ENCODE data around the gene NHEJ1. TPM values are rescaled to one million over a fixed set of nuclear protein-coding genes. Genes with fewer than 3 reads are reported as not detected.

The NHEJ1 gene
- total and polyA plus RNA-seq, 2 of the 13 experiments (the other 11 are each of a cell fraction or from before 2014, with no cell fraction given): 30.0 to 30.7 TPM

DNA sequence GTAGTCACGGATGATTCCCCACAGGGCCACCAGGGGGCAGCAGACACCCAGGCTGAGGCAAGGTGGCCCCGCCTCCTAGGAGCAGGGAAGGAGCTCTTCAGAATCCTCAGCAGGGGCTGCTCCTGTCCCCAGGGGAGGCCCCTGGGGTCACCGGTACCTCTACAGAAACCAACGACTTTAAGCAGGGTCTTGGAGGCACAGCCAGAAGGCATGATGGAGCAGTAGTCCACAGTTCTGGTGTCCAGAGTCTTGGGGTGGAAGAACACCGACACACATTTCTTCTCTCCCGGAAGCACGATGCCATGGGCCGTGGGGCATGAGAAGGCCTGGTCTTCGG, 130.8 kb downstream of the NHEJ1 start (continued):
- no peak for TF ChIP-seq SMARCC2 (IDR thresholded peaks at IDR 0.05)
- no peak for TF ChIP-seq GPBP1L1 (CRISPR knock-in tag; IDR thresholded peaks at IDR 0.05)
- no peak for TF ChIP-seq ZNF205 (CRISPR knock-in tag; IDR thresholded peaks at IDR 0.05)
- TF ChIP-seq ZNF274 (CRISPR knock-in tag; IDR thresholded peaks at IDR 0.05): peak; percentile 62; the same call in 1 of the 2 replicates
- TF ChIP-seq CHCHD3 (CRISPR knock-in tag; IDR thresholded peaks at IDR 0.05): no peak
- TF ChIP-seq, protein P1, sequence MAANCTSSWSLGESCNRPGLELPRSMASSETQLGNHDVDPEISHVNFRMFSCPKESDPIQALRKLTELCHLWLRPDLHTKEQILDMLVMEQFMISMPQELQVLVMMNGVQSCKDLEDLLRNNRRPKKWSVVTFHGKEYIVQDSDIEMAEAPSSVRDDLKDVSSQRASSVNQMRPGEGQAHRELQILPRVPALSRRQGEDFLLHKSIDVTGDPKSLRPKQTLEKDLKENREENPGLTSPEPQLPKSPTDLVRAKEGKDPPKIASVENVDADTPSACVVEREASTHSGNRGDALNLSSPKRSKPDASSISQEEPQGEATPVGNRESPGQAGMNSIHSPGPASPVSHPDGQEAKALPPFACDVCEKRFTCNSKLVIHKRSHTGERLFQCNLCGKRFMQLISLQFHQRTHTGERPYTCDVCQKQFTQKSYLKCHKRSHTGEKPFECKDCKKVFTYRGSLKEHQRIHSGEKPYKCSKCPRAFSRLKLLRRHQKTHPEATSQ (CRISPR knock-in tag; IDR thresholded peaks at IDR 0.05; ENCODE audit: borderline replicate concordance): no peak
- TF ChIP-seq, protein P2, sequence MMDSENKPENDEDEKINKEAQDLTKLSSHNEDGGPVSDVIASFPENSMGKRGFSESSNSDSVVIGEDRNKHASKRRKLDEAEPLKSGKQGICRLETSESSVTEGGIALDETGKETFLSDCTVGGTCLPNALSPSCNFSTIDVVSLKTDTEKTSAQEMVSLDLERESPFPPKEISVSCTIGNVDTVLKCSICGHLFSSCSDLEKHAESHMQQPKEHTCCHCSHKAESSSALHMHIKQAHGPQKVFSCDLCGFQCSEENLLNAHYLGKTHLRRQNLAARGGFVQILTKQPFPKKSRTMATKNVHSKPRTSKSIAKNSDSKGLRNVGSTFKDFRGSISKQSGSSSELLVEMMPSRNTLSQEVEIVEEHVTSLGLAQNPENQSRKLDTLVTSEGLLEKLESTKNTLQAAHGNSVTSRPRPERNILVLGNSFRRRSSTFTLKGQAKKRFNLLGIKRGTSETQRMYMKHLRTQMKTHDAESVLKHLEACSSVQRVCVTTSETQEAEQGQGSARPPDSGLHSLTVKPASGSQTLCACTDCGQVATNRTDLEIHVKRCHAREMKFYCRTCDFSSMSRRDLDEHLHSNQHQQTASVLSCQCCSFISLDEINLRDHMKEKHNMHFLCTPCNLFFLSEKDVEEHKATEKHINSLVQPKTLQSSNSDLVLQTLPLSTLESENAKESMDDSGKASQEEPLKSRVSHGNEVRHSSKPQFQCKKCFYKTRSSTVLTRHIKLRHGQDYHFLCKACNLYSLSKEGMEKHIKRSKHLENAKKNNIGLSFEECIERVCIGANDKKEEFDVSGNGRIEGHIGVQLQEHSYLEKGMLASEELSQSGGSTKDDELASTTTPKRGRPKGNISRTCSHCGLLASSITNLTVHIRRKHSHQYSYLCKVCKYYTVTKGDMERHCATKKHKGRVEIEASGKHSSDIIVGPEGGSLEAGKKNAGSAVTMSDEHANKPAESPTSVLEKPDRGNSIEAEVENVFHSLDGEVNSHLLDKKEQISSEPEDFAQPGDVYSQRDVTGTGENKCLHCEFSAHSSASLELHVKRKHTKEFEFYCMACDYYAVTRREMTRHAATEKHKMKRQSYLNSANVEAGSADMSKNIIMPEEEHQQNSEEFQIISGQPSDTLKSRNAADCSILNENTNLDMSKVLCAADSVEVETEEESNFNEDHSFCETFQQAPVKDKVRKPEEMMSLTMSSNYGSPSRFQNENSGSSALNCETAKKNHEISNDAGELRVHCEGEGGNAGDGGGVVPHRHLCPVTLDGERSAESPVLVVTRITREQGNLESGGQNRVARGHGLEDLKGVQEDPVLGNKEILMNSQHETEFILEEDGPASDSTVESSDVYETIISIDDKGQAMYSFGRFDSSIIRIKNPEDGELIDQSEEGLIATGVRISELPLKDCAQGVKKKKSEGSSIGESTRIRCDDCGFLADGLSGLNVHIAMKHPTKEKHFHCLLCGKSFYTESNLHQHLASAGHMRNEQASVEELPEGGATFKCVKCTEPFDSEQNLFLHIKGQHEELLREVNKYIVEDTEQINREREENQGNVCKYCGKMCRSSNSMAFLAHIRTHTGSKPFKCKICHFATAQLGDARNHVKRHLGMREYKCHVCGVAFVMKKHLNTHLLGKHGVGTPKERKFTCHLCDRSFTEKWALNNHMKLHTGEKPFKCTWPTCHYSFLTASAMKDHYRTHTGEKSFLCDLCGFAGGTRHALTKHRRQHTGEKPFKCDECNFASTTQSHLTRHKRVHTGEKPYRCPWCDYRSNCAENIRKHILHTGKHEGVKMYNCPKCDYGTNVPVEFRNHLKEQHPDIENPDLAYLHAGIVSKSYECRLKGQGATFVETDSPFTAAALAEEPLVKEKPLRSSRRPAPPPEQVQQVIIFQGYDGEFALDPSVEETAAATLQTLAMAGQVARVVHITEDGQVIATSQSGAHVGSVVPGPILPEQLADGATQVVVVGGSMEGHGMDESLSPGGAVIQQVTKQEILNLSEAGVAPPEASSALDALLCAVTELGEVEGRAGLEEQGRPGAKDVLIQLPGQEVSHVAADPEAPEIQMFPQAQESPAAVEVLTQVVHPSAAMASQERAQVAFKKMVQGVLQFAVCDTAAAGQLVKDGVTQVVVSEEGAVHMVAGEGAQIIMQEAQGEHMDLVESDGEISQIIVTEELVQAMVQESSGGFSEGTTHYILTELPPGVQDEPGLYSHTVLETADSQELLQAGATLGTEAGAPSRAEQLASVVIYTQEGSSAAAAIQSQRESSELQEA (CRISPR knock-in tag; IDR thresholded peaks at IDR 0.05; ENCODE audit: not compliant biosample characterization): peak; percentile 58
- no peak for TF ChIP-seq EED (CRISPR knock-in tag; IDR thresholded peaks at IDR 0.05)
- TF ChIP-seq SRY (CRISPR knock-in tag; IDR thresholded peaks at IDR 0.05): no peak
- TF ChIP-seq, protein P3, sequence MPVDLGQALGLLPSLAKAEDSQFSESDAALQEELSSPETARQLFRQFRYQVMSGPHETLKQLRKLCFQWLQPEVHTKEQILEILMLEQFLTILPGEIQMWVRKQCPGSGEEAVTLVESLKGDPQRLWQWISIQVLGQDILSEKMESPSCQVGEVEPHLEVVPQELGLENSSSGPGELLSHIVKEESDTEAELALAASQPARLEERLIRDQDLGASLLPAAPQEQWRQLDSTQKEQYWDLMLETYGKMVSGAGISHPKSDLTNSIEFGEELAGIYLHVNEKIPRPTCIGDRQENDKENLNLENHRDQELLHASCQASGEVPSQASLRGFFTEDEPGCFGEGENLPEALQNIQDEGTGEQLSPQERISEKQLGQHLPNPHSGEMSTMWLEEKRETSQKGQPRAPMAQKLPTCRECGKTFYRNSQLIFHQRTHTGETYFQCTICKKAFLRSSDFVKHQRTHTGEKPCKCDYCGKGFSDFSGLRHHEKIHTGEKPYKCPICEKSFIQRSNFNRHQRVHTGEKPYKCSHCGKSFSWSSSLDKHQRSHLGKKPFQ (CRISPR knock-in tag; IDR thresholded peaks at IDR 0.05; ENCODE audit: insufficient replicate concordance): no peak
- TF ChIP-seq ZIK1 (CRISPR knock-in tag; IDR thresholded peaks at IDR 0.05; ENCODE audit: borderline replicate concordance, low read depth): no peak
- no peak for TF ChIP-seq NR2F2 (IDR thresholded peaks at IDR 0.05; ENCODE audit: borderline replicate concordance, low read depth)
- no peak for TF ChIP-seq ZKSCAN8 (CRISPR knock-in tag; IDR thresholded peaks at IDR 0.05; ENCODE audit: borderline replicate concordance)
- TF ChIP-seq ZNF343 (CRISPR knock-in tag; IDR thresholded peaks at IDR 0.05): 0 out of 2 replicates have a peak, but pooled peaks have one; percentile 40
- TF ChIP-seq ZNF564 (CRISPR knock-in tag; IDR thresholded peaks at IDR 0.05): no peak
- TF ChIP-seq, protein P4, sequence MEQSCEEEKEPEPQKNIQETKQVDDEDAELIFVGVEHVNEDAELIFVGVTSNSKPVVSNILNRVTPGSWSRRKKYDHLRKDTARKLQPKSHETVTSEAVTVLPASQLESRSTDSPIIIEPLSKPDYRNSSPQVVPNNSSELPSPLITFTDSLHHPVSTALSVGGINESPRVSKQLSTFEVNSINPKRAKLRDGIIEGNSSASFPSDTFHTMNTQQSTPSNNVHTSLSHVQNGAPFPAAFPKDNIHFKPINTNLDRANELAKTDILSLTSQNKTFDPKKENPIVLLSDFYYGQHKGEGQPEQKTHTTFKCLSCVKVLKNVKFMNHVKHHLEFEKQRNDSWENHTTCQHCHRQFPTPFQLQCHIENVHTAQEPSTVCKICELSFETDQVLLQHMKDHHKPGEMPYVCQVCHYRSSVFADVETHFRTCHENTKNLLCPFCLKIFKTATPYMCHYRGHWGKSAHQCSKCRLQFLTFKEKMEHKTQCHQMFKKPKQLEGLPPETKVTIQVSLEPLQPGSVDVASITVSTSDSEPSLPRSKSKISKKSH (CRISPR knock-in tag; IDR thresholded peaks at IDR 0.05; ENCODE audit: borderline replicate concordance): no peak

All from HepG2 (cell line).